RWPE1 (cell line): ENCODE results near the gene MAN2A2.

Experiments
- CTCF ChIA-PET: fragments of 350-600 bp; sonication (Branson Sonifier 250); formaldehyde crosslinking; extraction: SDS; loops from one replicate; lab custom pipeline; 2021; lab: Yijun Ruan, JAX
- POLR2A ChIA-PET: fragments of 400-600 bp; formaldehyde crosslinking; extraction: SDS; loops from one replicate; lab custom pipeline; 2020; ENCODE audit warnings: antibody characterized with exemption; ENCODE audit not compliant: low non-redundant PET; lab: Yijun Ruan, JAX
- DNase-seq: peaks from one replicate; pipeline ENCODE4 v3.0.0; 2012; ENCODE audit warnings: low spot score
- H3K27ac ChIP-seq: fragments of 450-650 bp; 2 replicates; pipeline ENCODE4 v1.5.1; 2017
- CTCF ChIP-seq: fragments of 450-650 bp; conservative IDR thresholded peaks from 2 replicates; pipeline ENCODE4 v1.5.1; 2017; ENCODE audit warnings: low read depth, mild to moderate bottlenecking

The MAN2A2 gene

GRCh38 chr15:90877996-90878395, 25.1 kb upstream of the MAN2A2 start:
- ChIA-PET CTCF (no interaction called here), POLR2A (no interaction called here)
- peak overlapping the region; percentile 8; the same call in 1 of the 2 replicates for H3K27ac ChIP-seq
- TF ChIP-seq CTCF, result no peak
- DNase-seq, result no peak

- ChIA-PET POLR2A (no interaction called here), CTCF (no interaction called here)
- H3K27ac ChIP-seq, result peak overlapping the region; percentile 3; the same call in 1 of the 2 replicates
- no peak for DNase-seq
- no peak for TF ChIP-seq CTCF
Observed at GRCh38 chr15:90878660-90879059, 24.4 kb upstream of the MAN2A2 start.

GRCh38 chr15:90879730-90880366, 23.3 kb upstream of the MAN2A2 start:
- TF ChIP-seq CTCF, result no peak
- no peak for DNase-seq
- POLR2A ChIA-PET, result no interaction called here
- CTCF ChIA-PET, result no interaction called here
- H3K27ac ChIP-seq, result peak overlapping the region; percentile 3; the same call in 1 of the 2 replicates

GRCh38 chr15:90880381-90881145, 22.5 kb upstream of the MAN2A2 start:
- no peak for DNase-seq
- TF ChIP-seq CTCF, result no peak
- H3K27ac ChIP-seq, result peak overlapping the region; percentile 52; the same call in 1 of the 2 replicates
- POLR2A ChIA-PET, result no interaction called here
- CTCF ChIA-PET, result interaction anchor here (1.1 kb wide), 1 partner anchor 233 kb away, joined by 3 read pairs; no protein-coding TSS in a partner anchor

- DNase-seq, result no peak
- peak overlapping the region; percentile 52 for H3K27ac ChIP-seq
- CTCF ChIA-PET, result interaction anchor here (1.1 kb wide), 1 partner anchor 234 kb away, joined by 3 read pairs; no protein-coding TSS in a partner anchor
- no peak for TF ChIP-seq CTCF
- POLR2A ChIA-PET, result no interaction called here
Observed at GRCh38 chr15:90881181-90881977, 21.7 kb upstream of the MAN2A2 start.
